Astrocyte of the cerebellum (primary cell): ENCODE data around the gene PIK3R1.

Source experiments
- DNase-seq: peaks from one replicate; pipeline ENCODE4 v3.0.0-alpha.2; 2011; ENCODE audit warnings: low read depth
- H3K4me3 ChIP-seq: 2 replicates; pipeline ENCODE4 v1.5.1; 2011; ENCODE audit warnings: mild to moderate bottlenecking, low read depth, low read length, moderate library complexity
- in situ Hi-C: cut with HindIII; loops from 2 replicates; pipeline ENCODE4 v1.10.0; 2017; ENCODE audit warnings: low sequenced_read_pairs
- TF ChIP-seq, protein P1 (sequence below): IDR thresholded peaks from 2 replicates; pipeline ENCODE4 v1.5.1; 2012; ENCODE audit warnings: low read length, low read depth, moderate library complexity, mild to moderate bottlenecking; ENCODE audit errors: missing control alignments

The PIK3R1 gene

DNA sequence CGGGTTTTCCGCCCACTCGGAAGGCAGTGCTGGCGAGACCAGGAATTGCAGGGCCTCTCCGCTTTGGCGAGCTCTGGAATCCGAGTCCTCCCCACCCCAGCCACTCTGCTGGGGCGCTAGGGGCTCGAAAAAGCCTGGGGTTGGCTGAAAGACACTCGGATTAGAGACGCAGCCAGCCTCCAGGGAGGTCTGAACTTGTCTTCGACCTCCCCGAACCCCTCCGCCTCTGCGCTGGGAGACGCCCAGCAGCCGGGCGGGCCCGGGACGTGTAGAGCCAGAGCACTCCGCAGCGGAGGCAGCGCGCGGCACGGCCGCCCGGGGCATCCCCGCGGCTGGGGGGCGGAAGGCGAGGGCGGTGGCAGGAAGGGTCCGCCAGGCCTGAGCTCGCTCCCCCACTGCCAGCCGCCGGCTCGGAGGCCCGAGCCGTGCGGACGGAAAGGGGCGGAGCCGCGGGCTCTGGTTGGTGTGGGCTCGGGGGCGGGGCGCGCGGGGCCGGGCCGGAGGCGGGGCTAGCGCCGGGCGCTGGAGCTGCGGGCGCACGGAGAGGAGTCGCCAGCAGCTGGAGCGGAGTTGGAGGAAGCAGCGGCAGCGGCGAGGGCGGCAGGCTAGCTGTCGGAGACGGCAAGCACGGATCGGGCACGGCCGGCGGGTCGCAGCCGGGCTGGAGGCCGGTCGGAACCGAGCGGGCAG, at the start of gene PIK3R1:
PIK3R1 (plus strand) TSS at position 549 of the 690 bp plus-strand sequence. CDS start 10,920 bp downstream, outside the sequence.
- TF ChIP-seq, protein P1, sequence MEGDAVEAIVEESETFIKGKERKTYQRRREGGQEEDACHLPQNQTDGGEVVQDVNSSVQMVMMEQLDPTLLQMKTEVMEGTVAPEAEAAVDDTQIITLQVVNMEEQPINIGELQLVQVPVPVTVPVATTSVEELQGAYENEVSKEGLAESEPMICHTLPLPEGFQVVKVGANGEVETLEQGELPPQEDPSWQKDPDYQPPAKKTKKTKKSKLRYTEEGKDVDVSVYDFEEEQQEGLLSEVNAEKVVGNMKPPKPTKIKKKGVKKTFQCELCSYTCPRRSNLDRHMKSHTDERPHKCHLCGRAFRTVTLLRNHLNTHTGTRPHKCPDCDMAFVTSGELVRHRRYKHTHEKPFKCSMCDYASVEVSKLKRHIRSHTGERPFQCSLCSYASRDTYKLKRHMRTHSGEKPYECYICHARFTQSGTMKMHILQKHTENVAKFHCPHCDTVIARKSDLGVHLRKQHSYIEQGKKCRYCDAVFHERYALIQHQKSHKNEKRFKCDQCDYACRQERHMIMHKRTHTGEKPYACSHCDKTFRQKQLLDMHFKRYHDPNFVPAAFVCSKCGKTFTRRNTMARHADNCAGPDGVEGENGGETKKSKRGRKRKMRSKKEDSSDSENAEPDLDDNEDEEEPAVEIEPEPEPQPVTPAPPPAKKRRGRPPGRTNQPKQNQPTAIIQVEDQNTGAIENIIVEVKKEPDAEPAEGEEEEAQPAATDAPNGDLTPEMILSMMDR = peak; percentile 43
- in situ Hi-C loops = no loop called here
- H3K4me3 ChIP-seq = peak within 1 kb of the TSS; percentile 95
- peak; percentile 78 for DNase-seq

DNA sequence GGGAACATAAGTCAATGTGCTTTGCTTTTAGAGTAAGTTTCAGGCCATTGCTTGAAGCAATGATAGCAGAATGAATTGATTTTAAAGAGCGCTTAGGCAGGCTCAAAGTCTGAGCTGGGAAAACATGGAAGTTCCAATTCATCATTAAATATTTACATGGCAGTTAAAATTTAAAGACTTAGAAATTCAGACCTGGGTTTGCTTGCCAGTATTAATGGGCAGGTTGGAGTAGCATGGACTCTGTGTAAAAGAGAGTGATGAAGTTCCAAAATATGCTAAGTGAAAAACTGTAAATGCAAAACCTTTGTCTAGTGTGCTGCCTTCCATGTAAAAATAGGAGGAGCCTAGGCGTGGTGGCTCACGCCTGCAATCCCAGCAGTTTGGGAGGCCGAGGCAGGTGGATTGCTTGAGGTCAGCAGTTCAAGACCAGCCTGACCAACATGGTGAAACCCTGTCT, 48.3 kb upstream of the PIK3R1 start:
- no peak overlapping the region for H3K4me3 ChIP-seq
- DNase-seq = no peak
- in situ Hi-C loops = no loop called here

DNA sequence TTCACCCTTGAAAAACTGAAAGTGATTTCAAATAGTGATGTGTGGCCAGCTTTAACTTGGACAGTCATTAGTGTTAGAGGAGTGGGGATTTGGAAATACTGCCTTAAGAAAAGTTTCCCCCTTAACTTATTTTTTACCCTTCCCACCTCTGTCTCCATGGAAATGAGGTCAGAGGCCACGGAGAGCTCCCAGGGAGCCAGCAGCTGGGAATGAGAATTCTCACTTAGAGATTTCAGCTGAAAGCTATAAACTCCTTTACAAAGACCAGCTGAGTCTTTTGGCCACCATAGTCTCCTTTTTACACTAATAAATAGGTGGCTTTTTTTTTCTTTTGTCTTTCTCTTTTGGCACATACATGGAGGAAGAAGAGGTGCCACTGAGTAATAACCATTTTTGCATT, 45.7 kb upstream of the PIK3R1 start:
- TF ChIP-seq, protein P1 = no peak
- DNase-seq = no peak
- in situ Hi-C loops = no loop called here

More for the DNA sequence above, 48.3 kb upstream of the PIK3R1 start:
- TF ChIP-seq, protein P1 = no peak

DNA sequence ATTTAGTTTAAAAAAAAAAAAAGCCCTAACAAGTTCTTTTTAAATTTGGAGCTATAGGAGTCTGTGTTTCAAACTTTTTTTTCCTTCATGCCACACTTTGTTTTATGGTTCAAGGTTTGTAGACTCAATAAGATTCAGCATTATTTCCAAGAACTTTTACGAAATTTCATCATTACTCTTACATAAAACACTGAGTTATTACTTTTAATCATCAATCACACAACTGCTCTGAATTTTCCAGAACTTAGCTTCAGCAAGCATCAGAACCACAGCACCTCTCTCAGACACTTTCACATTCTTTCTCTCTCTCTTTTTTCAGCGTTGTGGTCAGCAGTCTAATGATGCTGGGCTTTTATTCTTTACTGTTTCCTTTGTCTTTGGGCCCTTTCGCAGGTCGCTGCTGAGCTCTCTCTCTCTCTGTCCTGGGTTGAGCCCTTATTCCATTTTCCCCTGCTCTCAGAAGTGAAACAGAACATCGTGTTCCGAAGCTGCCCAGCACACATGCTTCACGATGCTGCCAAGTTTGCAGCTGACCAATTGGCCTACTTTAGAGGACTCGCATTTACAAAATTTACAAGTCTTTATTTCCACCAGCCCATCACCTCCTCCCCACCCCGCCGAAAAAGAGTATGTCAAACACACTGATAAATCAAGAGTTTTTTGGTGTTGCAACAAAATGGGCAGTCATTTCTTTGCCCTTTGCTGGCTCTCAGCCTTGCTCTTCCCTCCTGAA, 44.6 kb upstream of the PIK3R1 start:
- peak; percentile 33 for DNase-seq
- TF ChIP-seq, protein P1 = no peak

More for the DNA sequence above, 45.7 kb upstream of the PIK3R1 start:
- no peak overlapping the region for H3K4me3 ChIP-seq

DNA sequence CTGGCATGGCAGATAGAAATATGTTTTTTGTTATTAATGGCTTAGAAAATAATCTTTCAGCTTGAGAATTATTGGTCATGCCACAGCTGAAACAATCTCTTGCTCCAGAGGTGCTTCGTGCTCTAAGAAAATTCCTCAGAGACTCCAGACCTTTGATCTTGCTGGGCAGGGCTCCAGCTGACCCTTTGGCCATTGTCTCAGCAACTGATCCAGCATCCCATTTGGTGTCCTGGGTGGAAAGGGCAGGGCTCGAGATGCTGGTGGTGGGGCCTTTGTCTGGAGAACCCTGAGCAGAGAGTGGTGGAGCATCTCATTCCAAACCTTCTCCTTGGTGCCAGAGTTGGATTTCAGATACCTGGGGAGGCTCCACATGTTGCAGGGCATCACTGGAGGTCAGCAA, 43.2 kb upstream of the PIK3R1 start:
- no peak for DNase-seq
- TF ChIP-seq, protein P1 = no peak
- H3K4me3 ChIP-seq = no peak overlapping the region
- in situ Hi-C loops = no loop called here

More for the DNA sequence above, 44.6 kb upstream of the PIK3R1 start:
- in situ Hi-C loops = no loop called here
- H3K4me3 ChIP-seq = no peak overlapping the region

DNA sequence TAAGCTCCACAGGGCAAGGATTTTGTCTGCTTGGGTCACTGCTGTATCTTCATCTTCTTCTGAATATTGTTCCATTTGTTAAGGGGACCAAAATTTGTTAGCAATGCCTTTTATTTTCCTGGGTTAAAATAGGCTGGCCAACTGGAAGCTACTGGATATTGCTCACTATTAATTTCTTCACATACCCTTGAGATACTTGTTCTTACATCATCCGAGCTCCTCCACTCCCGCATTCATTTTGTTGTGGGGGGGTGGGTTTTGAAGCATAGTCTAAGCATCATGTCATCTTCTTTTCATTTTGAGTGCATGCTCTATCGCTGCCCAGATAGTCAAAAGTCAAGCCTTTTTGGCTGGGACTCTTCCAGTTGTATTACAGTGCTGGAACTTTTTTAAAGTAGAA, 42.5 kb upstream of the PIK3R1 start:
- in situ Hi-C loops = no loop called here
- TF ChIP-seq, protein P1 = no peak
- H3K4me3 ChIP-seq = no peak overlapping the region
- no peak for DNase-seq
